Cerebellar cortex (tissue), 1 donor: ENCODE results near the gene DGAT2L6.
"Not testable (repeated sequence)": the region's sequence is repeated elsewhere in the genome, so short reads cannot be mapped to it uniquely, and the experiment has no call there.

ENCODE experiments used
- DNase-seq: peaks from one replicate; pipeline ENCODE4 v3.0.0-alpha.2; 2015; ENCODE audit warnings: low spot score

The DGAT2L6 gene

DNA sequence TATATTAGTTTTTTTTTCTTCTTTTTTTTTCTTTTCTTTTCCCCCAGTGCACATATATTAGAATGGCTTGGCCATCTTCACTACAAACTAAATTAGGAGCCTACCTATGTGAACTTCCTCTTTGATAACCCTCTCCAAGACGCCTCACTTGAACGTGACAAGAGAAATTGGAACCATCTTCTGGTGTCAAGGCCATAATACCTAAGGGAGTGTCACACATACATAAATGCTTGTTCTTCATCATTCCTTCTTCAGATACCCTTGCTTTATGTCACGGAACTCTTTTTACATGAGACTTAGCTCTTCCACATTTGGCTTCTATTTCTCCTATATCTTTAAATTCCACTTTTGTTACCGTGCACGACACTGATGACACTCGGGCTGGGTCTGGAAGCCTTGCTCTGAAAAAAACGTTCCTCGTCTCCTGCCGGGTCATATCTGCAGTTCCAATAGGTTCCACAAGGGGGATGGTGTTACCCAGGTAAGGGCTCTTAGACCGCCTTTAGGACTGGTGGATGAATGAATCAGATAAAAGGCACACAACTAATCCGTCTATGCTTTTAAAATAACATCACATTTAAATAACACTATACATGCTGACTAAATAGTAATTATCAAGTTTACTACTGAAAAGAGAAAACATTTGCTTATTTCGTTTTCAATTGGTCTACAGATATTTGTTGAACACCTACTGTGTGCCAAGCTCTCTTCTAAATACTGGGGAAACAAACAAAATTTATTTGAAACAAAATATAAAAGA, 19.9 kb downstream of the DGAT2L6 start:
- DNase-seq, result peak; percentile 37

DNA sequence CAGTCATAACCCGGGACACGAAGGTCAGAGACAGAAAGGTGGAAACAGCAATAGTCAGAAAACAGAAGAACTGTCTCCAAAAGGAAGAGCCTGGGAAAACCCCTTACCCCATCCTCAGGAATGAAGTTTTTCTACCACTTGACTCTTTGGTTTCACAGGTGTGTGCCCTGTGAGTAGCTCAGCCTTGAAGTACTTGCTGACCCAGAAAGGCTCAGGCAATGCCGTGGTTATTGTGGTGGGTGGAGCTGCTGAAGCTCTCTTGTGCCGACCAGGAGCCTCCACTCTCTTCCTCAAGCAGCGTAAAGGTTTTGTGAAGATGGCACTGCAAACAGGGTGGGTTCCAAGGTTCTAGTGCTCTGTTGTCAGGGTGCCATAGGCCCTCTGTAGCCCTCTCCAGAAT, 24.4 kb downstream of the DGAT2L6 start:
- DNase-seq, result no peak

DNA sequence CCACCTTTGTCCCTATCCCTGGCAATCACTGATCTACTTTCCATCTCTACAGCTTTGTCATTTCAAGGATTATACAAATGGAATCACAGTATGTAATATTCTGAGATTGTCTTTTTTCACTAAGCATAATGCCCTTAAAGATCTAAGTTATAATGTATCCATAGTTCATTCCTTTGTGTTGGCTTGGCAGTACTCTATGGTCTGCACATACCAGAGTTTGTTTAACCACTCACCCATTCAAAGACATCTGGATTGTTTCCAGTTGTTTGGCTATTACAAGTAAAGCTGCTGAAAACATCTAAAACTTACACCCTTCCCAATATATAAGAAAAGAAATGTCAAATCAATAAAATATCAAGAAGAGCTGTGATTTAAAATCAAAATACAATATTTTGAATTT, 31.2 kb downstream of the DGAT2L6 start:
- no peak for DNase-seq

DNA sequence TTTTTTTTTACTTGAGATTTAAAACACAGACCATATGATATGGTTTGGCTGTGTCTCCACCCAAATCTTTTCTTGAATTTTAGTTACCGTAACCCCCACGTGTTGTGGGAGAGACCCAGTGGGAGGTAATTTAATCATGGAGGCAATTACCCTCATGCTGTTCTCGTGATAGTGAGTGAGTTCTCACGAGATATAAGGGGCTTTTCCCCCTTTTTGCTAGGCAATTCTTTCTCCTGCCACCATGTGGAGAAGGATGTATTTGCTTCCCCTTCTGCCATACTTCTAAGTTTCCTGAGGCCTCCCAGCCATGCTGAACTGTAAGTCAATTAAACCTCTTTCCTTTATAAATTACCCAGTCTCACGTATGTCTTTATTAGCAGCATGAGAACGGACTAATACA, 32.3 kb downstream of the DGAT2L6 start:
- DNase-seq, result not testable (repeated sequence)

DNA sequence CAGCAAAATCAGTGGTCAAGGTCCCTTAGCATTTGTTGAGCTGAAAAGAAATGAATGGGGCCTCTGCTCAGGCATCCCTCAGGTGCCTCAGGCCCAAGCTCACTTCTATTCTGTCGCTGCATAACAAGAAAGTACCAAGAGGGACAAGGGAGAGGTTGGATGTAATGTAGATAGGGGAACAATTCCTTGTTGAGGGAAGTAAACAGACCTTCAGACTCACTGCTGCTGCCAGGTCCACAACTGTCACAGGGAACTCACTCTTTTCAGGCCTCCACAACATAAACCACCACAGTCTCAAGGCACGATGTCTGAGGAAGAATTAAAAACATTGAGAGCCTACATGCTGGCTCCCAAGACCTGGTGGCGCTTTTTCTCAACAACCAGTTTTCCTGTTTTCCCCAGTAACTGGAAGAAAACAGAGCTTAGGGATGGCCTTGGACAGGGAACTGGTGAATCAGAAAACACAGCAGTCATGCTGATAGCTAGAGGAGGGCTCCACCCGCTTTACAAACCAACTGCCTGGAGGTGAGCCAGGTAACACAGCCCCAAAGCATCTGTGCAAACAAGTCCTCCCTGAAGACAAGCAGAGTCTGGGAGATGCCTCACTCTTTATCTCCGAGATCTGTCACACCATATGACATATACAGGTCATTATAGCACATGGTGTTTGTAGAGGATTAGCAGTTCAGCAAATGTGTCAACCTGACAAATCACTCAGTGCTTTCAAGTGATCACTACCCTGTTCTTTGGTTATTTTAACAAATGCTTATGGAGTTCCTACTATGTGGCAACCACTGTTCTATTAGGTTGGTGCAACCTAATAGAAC, 42.9 kb downstream of the DGAT2L6 start:
- DNase-seq, result no peak

DNA sequence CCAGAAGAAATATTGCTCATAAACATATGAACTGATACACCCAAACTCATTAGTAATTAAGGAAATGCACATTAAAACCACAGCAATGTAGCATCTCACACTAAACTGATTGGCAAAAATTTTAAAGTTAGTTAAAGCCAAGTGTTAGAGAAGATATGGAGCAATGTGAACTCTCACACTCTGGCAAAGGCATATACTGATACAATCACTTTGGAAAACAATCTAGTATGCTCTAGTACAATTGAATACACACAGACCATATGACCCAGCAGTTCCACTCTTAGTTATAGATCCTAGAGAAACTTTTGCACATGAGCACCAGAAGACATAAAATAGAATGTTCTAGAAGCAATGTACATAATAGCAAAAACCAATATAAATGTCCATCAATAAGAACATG, 48.8 kb downstream of the DGAT2L6 start:
- DNase-seq, result no peak

DNA sequence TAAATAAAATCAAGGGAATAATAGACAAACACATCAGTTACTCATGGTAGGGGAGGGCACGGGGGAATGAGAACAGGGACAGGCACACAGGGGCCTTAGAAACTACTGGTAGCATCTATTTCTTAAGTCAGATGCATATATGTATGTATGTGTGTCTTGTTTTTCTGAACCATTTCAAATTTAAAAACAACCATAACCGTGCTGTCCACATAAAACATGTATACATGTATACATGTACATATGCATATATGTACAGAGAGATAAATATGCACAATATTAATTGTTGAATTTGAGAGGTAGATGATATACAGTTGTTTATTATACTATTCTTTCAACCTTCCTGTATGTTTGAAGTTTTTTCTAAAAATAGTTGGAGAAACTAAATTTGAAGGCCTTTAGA, 49.4 kb downstream of the DGAT2L6 start:
- DNase-seq, result no peak

DNA sequence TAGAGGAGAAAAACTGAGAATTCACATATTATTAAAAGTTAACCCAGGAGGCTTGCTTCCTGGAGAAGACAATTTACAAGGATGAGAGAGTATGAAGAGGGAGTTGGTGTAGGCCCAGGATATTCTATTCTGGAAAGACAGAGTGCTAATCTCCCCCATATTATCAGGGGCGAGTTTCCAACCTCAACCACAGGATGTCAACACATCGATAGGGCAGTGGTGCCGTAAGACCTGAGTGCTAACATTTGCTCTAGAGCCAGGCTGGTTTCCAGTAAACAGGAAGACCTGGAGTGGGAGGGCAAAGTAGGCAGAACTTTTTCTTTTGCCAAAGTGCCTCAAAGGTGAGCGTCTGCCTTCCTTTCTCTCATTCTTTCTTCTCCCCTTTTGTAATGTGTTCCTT, 54.4 kb downstream of the DGAT2L6 start:
- DNase-seq, result no peak

DNA sequence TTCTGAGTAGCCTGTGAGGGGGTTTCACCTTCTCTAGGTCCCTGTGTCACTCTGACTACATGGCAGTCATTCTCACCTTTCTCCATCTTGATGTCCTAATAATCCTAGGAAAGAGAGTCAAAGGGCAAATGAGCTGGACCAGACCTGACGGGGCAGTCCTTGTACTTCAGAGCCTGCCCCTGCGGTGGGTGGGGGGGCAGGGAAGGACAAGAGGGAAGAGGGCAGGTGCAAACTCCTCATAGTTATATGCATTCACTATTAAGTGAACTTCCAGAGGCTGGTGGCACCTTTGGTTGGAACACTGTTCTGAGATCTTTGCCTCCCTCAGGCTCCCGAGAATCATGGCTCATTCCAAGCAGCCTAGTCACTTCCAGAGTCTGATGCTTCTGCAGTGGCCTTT, 57.1 kb downstream of the DGAT2L6 start, which contains the start of gene AWAT1:
TSS of gene AWAT1 (plus strand) at position 301 of the 400 bp plus-strand sequence. CDS start at position 342, 41 bp downstream.
- no peak for DNase-seq

DNA sequence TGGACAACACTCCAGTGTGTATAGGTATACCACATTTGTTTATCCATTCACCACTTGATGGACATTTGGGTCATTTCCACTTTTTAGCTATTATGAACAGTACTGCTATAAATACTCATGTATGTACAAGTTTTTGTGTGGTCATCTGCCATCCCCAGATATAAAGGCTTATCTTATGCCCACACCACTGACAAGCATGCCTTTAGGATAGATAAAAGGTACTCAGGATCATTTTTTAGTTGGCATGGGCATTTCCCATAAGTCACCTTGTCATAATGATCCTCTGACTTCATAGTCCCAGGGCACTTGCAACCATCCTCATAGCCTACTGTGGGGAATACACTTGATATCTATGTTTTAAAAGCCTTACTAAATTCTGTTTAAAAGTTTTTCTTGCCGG, 63.5 kb downstream of the DGAT2L6 start:
- DNase-seq, result no peak

DNA sequence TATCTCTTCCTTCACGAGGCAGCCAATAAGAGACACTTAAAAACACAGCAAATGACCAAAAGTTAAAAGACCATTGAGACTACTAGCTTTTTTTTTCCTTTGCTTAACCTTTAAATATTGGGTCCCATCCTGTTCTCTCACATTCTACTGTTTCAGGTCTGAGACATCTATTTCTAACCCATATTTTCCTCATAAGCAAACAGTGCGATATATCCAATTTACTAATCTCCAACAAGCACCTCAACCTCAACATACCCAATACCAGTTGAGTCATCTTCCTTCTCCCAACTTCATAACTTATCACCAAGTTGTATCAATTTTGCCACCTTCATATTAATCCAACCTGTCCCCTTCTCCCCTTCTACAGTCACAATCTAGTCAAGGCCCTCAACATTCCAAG, 64.2 kb downstream of the DGAT2L6 start:
- DNase-seq, result no peak

DNA sequence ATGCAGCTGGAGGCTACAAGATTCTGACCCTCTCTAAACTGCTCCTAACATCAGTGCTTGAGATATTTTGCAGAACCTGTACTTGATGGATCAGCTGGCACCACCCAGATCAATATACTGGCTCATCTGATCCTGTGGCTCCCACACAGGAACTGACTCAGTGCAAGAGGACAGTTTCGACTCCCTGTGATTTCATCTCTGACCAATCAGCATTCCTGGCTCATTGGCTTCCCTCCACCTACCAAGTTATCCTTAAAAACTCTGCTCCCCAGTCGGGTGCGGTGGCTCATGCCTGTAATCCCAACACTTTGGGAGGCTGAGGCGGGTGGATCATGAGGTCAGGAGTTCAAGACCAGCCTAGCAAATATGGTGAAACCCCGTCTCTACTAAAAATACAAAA, 66.3 kb downstream of the DGAT2L6 start:
- not testable (repeated sequence) for DNase-seq

DNA sequence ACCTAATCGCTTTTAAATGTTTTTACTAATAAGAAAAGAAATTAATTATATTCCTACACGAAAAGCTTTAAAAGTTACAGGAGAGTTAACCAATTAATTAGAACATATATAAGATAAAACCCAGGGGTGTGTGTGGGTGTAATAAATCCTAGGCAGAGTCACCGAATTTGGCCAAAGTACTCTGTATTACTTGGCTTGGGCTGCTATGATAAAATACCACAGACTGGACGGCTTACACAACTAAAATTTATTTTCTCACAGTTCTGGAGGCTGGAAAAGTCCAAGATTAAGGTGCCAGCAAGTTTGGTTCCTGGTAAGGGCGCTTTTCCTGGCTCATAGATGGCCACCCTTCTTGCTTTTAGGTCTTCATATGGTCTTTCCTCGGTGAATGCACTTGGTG, 67.6 kb downstream of the DGAT2L6 start:
- DNase-seq, result no peak

DNA sequence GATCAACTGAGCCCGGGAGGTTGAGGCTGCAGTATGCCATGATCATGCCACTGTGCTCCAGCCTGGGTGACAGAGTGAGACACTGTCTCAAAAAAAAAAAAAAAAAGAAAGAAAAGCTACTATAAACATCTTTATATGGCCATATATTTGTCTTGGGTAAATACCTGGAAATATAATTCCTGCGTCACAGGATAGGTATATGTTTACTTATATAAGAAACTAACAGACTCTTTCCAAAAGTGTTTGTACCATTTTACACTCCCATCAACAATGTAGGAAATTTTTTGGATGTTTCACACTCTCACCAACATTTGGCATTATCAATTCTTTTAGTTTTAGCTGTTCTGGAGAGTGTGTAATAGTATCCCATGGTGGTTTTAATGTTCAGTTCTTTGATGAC, 70.0 kb downstream of the DGAT2L6 start:
- no peak for DNase-seq

DNA sequence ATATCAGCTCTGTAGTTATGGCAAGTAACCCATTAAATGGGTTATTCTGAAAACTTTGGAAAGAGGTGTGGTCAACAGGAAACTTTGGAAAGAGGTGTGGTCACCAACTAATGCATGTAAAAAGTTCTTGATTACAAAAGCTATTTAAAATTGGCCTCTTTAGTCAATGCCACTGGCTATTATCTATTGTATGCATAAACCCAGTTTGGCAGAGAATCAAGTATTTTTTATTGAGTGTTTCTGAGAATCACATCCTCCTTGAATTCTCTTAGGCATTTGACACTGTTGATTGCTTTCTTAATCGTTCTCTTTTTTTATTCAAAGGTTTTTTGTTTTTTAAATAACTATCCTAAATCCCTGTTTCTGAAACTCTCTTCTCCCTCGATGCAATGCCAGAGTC, 75.2 kb downstream of the DGAT2L6 start:
- no peak for DNase-seq

DNA sequence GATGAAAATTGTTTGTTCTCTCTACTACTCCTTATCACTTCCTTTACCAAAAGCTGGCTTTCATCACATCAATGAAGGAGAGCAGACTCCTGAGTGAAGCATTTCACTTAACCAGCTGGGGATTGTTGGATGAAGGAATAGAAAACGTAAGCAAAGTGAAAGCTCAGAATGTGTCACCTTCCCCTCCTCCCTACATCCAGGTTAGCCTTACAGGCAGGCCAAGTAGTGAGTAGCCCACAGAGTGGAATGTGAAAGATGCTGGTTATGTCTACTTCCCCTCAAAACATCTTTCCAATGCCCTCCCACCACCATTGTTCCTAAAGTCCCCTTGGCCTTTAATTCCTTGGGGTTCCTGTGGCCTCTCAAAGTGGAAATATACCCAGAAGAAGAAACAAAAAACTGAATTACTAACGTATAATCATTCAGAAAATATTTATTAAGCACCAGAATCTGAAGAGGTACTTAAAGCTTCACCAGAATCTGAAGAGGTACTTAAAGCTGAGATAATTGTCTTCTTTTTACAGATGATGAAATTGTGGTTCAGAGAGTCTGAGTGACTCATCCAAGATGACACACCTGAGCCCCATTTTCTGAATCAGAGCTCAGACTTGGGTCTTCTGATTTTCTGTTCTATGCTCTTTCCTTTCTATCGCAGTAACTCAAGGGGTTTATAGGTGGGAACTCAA, 76.2 kb downstream of the DGAT2L6 start:
- DNase-seq, result no peak

DNA sequence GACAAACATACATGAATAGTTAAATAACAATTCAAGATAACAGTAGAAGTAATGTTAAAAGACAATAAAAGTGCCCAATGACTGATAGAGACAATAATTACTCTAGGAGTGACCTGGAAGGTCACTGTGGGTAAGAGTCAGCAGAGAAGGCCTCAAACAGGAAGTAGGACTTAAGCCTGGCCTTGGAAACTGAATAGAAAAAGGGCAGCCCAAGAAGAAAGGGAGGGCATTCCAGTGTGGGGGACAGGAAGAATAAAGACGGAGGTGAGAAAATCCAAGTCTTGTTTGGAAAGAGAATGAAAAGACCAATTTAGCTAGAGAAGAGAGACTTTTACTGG, 76.7 kb downstream of the DGAT2L6 start:
- DNase-seq, result no peak

DNA sequence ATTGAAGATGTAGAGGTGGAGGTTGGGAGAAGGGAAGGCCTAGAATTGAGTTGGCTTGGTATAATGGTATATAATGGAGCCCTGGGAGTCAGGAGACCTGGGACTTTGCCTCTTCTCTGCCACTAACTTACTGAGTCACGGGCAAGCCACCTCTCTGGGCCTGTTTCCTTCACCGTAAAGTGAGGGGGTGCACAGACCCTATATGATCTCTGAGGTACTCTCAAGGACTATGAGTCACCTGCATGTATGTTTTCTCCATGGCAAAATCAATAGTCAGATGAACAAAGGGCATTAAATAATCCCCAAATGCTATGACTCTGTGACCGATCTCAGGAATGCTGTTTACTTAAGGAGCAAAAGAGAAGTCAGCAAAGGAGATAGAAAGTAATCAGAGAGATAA, 77.6 kb downstream of the DGAT2L6 start:
- no peak for DNase-seq
